ENCODE results near the gene TAPBP.

The TAPBP gene

DNA sequence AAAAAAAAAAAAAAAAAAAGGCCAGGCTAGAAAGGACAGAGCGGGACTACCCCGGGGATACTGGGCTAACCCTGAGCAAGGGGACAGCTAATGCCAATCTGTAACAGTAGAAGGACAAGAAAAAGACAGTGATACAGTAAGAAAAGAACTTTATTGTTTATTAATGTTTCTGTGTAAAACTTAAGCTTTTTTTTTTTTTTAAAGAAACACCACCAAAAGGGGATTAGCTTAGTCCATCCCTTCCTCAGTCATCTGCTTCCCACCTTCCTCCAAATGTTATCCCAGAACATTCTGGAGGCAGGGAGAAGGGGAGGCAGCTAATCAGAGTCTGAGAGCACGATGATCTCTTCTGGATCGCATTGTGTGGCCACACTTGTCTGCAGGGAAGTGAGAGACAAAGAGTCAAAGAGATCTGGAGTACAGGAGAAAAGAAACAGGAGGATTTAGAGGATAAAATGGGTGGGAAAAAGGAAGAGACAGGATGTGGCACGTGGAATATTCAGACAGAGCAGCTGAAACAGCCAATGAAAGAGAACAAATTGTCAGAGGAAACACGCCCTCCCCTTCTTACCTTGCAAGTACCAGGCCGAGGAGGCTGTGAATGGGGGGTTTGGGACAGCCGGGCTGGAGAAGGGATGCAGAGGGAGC, 4.7 kb upstream of the TAPBP start:
- DNase-seq: no peak

DNA sequence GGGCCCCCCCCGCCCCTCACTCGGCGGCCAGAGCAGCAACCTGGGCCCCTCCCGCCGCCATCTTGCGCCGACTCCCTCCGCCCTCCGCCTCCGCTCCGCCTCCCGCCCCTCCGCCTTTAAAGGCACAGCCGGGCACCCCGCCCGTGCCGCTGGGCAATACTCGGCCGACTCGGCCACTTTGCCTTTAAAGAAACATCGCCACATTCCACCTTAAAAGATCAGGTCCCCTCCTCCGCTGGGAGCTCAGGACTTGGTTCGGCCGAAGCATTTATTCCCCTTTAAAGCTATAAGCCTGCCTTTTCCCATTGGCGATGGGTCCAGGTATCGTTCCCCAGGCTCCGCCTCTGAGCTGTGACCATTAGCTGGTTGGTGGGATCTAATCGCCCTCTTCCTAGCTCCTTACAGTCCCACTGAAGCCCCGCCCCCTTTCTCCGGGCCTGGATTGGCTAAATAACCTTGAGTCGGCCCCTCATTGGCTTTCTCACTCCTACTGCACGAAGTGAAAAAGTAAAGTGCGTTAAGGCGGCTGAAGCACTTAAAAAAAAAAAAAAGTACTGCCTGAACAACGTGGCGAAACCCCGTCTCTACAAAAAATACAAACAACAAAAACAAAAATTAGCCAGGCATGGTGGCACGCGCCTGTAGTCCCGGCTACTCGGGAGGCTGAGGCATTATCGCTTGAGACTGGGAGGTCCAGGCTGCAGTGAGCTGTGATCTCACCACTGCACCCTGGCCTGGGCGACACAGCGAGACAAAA, 4.0 kb upstream of the TAPBP start, which contains the start of gene ZBTB22:
TSS of gene ZBTB22 (minus strand) at position 76 of the 757 bp plus-strand sequence. CDS start 828 bp downstream, outside the sequence.
- DNase-seq: peak; percentile 97

DNA sequence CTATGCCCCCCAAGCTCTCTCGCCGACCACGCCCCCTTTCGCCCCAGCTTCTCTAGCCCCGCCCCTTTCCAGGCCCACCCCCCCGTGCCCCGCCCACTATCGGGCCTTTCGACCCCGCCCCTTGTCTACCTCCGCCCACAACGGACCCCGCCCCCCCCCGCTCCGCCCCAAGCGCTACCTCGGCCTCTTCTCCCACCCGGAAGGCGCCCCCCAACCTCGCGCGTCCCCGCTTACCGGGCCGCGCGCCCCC, 3.5 kb upstream of the TAPBP start:
- DNase-seq: no peak

DNA sequence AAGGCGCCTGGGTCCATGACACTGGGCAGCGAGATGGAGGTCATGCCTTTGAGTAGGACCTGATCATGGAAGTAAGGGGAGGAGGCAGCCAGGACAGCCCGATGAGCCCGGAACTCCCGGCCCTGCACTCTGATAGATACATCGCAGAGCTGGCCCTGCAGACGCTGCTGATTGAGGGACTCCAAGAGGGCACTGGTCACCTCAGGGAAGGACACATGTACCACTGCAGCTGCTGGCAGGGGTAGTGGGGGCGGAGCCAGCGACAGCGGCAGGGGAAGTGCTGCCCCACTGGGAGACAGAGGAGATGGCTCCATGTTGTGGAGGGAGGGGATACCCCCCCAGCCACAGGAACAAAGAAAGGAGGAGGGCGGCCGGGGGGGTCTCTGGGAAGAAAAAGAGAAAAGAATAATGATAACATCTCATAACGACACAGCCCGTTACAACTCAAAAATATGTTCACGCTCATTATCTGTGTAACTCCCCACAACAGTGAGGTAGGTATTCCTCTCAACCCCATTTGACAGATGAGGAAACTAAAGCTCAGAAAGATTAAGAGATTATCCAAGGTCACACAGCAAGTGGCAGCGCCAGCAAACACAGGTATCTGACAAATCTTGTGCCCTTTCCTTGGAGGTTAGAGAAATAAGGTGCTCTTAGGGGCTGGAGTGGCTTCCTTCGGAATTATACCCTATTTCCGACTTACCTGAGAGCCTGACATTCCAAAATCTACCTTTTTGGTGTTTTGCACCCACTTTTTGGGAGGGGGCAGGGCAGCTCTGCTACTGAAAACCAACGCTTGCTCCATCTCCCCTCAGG, 2.9 kb upstream of the TAPBP start:
- no peak for DNase-seq

DNA sequence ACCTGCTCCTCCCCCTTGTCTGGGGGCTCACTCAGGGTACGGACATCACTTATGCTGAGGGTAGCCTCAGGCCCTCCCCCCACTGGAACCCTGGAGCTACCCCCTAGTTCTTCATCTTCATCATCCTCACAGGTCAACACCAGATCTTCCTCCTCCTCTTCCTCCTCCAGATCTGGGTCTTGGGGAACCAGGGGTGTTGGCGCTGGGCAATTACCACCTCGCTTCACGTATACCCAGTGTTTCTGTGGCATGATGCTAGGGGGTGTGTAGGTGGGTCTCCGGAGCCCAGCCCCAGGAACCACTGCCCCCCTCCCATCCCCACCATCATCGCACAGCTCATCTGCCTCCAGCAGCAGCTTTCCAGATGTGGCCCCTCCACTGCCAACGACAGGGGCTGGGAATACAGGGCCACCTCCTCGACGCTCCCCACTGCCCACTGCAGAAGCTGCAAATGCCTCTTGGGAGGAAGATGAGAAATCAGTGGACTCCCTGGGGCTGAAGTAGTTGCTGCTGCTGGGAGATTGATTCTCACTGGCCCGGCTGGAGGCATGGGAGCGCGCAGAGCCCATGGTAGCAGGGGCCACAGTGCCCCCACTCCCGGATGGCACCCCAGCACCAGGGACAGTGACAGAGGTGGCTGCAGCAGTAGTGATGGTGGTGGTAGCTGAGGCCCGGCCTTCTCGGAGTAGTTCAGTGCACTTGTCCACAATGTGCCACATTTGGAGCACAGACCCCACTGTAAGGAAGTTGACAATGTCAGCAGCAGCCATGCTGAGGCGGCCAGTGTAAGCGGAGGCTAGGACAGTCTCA, 2.1 kb upstream of the TAPBP start:
- no peak for DNase-seq

DNA sequence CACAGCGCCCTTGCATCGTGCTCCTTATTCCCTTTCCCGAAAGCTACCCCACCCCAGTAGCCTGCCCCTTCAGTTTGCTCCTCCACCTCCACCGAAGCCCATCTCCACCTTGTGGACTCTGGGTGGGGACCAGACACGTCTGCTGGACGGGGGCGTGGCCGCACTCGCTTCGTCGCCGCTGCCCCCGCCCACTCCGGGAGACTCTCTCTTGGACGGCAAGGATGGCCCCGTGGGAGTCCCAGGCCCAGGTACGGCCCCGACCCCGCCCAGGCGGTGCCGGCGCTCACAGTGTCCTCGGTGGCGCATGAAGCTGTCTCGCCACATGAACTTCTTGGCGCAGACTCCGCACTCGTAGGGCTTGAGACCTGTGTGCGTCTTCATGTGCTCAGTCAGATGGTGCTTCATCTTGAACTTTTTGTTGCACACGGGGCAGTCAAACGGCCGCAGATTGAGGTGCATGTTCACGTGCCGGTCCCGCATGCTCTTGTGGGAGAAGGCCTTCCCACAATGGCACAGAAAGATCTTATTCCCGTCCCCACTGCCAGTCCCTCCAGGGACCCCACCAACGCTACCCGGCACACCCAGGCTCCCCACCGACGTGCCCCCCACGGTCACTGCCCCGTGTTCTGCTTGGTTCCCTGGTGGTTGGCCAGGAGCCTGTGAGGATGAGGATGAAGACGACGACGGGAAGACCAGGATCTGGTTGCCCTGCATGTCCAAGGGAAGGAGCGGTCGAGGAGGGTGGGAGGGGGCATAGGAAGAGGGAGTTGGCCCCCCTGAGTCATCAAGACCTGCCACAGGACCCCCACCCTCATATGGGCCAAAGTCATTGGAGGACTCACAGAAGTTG, 1.3 kb upstream of the TAPBP start:
- DNase-seq: no peak

DNA sequence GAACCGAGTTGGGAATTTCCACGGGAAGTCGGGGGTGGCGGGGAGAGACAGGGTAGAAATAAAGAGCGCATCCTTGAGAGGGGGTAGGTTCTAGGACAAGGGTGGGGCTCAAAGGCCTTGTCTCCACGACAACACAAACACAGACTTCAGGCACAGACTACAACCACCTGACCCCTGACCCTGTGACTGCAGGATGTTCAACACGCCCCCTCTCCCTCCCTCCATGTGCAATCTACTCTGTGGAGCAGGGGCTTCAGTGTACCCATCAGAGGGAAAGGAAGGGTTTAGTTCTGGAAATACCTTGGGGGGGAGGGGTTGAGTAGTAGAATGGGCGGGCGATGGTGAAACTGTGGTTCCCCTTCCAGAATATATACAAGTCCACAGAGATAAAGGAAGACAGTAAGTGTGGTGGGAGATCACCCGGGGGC, 651 bp upstream of the TAPBP start:
- peak; percentile 71 for DNase-seq

DNA sequence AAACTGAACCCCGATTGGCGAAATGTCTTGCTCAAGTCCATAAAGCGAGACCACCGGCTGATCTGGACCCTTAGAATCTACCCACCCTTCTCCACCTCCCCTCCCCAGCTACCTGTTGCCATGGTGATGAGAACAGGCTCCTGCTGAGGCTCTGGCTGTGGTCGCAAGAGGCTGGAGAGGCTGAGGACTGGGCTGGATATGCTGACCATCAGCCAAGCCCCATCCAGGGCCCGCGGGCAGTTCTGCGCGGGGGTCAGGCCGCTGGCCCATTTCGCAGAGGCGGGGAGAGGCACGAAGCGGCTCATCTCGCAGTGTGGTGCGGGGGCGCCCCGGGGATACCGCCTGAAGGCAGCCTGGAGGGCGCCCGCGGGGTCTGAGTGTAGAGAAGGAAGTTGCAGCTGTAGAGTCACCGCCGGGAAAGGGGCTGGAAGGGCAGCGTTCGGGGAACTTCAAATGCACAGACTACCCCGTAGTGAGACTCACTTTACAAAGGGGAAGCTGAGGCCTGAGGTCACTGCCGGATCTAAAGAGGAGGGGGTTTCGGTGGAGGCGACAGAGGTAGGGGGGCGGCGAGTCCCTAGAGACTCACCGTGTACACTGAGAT, 671 bp downstream of the TAPBP start:
- peak; percentile 36 for DNase-seq

DNA sequence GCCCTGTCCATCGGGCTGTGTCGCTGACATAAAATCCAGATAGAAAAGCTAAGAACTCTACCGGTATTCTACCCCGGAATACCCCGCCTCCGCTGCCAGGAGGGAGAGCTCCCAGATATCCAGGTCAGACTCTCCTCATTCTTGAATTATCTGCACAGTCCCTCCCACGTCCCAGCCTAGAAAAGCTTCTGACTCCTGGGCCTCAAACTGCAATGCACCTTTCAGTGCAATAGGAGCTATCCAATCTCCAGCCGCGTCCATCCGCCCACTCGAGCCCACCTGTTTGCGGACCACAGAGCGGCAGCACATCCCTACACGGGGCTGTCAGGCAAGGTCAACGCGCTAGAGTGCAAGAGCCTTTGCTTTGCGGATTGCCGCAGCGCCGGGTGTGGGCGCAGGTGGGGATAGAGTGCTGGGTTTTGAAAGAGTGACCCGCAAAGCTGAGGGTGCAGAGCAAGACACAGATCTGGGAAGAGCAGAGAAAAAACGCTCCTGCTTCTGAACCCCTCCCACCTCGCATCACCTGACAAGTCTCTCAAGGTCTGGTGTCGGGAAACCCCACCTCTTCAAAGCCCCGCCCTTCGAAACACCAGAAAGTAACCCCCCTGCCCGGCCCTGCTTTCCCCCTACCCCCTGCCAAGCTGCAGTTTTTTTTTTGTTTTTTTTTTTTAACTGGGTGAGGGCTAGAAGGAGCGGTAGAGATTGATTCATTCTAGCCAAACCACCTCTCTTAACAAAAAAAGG, 1.3 kb downstream of the TAPBP start:
- DNase-seq: peak; percentile 86

DNA sequence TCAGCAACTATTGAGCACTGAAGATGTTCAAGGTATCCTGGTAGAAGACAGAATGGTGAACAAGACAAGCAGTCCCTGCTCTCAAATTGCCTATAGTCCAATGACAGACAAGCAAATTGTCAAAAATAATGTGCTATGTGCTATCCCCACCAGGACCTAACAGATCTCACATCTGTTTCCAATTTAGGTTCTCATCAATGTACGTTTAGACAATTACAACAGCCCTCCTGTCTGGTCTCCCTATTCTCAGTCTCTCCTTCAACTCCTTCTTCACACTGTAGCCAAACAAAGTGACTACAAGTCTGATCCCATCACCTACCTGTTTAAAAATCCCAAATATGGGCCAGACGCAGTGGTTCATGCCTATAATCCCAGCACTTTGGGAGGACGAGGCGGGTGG, 7.5 kb downstream of the TAPBP start:
- no peak for DNase-seq

DNA sequence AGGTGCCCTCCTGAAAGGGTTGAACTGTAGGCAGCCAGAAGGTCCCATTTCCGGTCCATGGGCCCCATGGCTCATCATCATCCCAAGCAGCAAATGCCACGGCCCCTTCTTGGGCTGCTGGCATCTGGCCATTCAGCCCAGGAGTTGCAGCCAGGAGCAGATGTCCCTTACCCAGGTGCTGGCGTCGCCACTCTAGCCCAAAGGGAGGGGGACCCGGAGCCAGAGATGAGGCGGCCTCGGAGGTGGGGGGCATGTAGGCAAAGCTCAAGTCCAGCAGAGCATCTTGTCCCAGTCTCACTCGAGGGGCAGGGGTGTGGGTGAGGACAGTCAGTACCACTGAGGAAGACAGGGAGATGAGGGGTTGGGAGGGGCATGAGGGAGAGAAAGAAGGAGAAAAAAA, 8.8 kb downstream of the TAPBP start:
- no peak for DNase-seq

DNA sequence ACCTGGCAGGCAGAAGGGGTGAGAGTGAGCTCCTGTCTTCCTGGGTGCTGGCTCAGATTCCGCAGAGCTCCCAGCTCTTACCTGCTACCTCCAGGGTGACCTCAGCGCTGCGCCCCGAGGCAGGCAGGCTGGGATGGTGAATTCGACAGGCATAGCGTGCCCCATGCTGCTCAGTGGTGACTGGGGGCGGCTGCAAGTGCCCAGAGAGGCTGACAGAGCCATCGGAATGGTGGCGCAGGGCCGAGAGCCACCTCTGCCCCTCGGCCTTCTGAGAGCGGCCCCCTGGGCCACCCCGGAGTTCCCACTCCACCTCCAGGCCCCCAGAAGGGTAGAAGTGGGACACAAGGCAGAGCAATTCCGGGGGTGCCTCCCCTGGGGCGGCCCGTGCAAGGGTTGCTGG, 9.7 kb downstream of the TAPBP start:
- DNase-seq: no peak

DNA sequence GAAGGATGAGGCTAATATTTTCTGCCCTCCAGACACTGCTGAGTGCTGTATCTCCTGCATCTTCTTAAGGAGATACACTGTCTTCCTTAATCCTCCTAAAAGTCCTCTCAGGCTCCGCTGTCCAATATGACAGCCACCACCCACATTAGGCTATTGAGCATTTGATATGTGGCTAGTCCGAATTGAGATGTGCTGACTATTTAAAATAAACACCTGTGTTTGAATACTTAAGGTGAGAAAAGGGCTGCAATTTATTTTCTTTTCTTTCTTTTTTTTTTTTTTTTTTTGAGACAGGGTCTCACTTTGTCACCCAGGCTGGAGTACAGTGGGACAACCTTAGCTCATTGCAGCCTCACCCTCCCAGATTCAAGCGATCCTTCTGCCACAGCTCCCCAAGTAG, 12.0 kb downstream of the TAPBP start:
- no peak for DNase-seq

DNA sequence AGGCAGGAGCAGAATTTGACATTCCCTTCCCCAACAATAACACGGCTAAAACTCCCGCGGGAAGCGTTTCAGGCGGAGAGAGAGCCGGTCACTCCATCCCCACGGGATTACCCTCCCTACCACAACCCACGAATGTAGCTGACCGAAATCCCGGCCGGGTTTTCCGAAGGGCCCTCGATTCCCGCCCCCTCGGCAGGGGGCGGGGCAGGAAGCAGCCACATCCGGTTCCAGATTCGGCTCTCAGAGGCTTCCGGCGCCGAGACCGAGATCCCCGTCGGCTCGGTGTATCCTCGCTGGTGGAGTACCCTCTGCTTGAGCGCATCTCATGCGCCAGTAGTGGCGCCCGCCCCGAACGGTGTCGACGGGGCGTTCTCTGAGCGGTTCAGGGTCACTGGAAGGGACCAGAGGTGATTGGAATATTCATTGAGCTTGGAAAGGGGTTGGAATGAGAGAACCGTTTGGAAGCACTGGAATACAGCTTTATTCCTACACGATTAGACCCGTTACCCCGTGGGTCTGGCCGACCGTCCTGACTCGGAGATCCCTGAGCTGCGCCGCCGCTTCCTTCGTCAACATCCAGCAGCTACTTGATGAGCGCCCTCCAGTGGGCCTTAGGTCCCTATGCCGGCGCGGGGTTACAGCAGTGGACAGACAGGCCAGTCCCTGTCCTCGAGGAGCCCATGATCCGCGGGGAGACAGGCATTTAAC, 14.5 kb downstream of the TAPBP start:
- DNase-seq: peak; percentile 96

DNA sequence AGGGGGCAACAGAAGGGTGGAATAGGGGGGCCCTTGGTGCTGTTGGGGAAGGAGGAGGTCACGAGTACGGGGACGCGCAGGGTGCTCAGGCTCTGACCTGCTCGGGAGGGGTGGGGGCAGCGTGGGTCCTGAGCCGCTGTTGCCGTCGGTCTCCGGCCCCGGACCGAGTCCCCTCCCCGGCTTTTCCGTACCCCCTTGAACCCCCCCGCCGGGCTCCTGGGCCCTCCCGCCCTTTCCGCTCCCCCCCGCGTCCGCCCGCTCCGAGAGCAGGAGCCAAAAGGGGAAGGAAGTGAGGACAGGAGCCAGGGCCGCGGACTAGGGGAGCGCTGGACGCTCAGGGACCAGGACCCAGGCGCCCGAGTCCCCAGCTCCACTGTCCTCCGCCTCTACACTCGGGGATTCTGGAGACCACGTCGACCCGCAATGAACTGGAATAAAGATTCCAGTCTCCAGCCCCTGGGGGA, 15.1 kb downstream of the TAPBP start, which contains the start of gene RGL2:
TSS of gene RGL2 (minus strand) at position 170 of the 464 bp plus-strand sequence. CDS start 332 bp downstream, outside the sequence.
- peak; percentile 66 for DNase-seq

DNA sequence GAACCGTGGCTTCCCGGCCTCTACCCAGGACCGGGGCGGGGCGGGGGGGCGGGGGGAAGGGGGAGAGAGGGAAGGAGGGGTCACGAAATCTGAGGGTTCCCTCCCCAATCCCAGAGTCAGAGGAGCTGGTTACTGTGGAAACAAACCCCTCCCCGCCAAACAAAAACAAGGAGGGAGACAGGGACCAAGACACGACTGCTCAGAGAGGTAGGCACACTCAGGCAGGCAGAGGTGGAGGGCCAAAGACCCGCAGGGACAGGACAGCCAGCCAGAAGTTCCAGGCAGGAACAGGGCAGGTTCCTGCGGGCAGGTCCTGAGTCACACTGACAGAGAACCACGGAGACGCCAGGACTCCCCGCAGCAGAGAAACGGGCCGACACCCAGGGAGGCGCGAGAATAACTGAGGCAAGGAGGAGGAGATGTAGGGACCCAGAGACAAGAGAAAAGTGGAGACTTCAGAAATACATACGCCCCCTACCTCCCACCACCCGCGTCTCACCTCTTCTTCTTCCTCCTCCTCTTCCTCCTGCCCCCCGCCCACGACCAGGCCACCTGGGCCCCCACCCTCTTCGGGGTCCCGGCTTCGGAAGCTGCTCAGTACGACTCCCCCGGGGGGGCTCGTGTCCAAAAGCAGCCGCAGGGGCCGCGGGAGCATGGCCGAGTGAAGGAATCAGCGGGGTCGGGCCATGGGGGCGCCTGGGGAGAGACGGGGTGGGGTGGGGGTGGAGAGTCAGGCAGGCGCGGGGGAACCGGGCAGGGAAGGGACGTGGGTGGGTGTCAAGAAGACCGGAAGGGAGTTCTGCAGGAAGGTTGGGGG, 15.7 kb downstream of the TAPBP start:
- peak; percentile 75 for DNase-seq

DNA sequence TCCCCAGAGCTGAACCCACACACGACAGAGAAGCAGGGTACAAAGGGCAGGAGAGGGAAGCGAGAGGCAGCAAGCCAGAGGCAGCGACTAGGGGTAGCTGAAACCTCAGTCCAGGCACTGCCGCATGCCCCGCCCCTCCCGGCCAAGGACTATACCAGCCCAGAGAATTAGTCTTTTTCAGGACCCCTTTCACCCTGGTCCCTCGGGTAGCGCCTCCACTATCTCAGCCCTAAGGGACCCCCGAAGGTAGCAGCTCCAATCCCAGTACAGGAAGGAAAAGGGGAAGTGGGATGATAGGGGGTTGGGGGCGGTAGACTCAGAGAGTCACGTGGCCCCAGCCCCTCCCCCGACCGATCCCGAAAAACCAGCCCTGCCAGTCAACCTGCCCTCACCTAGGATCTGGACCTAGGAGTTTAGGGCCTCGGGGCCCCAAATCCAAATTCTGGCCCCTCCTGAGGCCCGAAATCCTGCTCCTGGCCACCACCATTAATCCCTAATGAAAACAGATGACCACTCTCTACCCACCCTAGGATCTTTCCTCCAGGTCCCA, 16.4 kb downstream of the TAPBP start:
- DNase-seq: no peak

DNA sequence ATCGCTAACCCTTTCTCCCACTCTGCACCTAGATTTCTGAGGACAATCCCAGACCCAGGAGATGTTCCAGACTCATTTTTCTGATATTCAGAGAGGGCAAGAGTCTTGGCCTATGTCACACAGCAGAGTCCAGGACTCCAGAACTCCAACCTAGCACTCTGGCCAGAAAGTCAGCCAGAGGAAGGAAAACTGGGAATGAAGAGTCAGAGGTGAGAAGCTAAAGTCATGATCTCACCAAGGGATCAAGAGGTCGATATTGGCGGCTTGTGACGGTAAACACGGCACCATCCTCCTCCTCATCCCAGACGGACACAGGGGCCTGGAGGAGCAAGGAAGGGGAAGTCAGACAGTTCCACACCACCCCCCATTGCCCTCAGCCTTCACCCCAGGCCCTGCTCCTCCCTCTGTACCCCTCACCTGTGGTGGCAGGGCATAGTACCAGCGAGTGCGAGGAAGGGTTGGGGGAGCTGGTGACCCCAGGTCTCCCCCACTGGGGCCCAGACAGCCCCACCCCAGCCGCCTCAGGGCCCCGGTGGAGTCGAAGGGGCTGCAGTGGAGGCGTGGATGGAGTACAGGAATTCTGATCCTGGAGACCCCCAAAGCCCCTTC, 17.0 kb downstream of the TAPBP start:
- DNase-seq: no peak

All from activated CD4-positive, alpha-beta T cell treated with anti-CD3 and anti-CD28 coated beads, Interleukin-2, Interleukin-6, amounts not matched to agents 100 ng/mL and 50 ng/mL, durations not matched to agents 16 hours and 8 hours (primary cell).